ENCODE measurements around the gene UGT2B7.

- TF ChIP-seq CTCF (IDR thresholded peaks at IDR 0.05) (no peak), POLR2A (IDR thresholded peaks at IDR 0.05) (no peak)
Observed at GRCh38 chr4:69058410-69059059, 37.7 kb upstream of the UGT2B7 start.
